HFF-Myc (cell line): ENCODE data around the gene WDFY4.

Source experiments
- DNase-seq: peaks from one replicate; pipeline ENCODE4 v3.0.0-alpha.2; 2011; ENCODE audit warnings: low read depth; ENCODE audit errors: extremely low read depth
- H3K4me3 ChIP-seq: replicated peaks from 2 replicates; pipeline ENCODE4 v1.5.1; 2011; ENCODE audit warnings: low read depth, mild to moderate bottlenecking, control low read depth, low read length
- TF ChIP-seq, protein P1 (sequence below): IDR thresholded peaks from 2 replicates; pipeline ENCODE4 v1.5.1; 2012; ENCODE audit warnings: mild to moderate bottlenecking, low read depth, low read length, control low read depth; ENCODE audit errors: missing control alignments

The WDFY4 gene

GRCh38 chr10:48804740-48805182 lies 120.1 kb downstream of the WDFY4 start:
- no peak for DNase-seq
- TF ChIP-seq, protein P1, sequence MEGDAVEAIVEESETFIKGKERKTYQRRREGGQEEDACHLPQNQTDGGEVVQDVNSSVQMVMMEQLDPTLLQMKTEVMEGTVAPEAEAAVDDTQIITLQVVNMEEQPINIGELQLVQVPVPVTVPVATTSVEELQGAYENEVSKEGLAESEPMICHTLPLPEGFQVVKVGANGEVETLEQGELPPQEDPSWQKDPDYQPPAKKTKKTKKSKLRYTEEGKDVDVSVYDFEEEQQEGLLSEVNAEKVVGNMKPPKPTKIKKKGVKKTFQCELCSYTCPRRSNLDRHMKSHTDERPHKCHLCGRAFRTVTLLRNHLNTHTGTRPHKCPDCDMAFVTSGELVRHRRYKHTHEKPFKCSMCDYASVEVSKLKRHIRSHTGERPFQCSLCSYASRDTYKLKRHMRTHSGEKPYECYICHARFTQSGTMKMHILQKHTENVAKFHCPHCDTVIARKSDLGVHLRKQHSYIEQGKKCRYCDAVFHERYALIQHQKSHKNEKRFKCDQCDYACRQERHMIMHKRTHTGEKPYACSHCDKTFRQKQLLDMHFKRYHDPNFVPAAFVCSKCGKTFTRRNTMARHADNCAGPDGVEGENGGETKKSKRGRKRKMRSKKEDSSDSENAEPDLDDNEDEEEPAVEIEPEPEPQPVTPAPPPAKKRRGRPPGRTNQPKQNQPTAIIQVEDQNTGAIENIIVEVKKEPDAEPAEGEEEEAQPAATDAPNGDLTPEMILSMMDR, result no peak
- no peak overlapping the region for H3K4me3 ChIP-seq

- no peak for DNase-seq
- H3K4me3 ChIP-seq, result no peak overlapping the region
- TF ChIP-seq, protein P1, result no peak
These were observed 120.7 kb downstream of the WDFY4 start for GRCh38 chr10:48805411-48805810.

- no peak for DNase-seq
- TF ChIP-seq, protein P1, result no peak
- H3K4me3 ChIP-seq, result no peak overlapping the region
These were observed 121.2 kb downstream of the WDFY4 start for GRCh38 chr10:48805848-48806247.

DNA sequence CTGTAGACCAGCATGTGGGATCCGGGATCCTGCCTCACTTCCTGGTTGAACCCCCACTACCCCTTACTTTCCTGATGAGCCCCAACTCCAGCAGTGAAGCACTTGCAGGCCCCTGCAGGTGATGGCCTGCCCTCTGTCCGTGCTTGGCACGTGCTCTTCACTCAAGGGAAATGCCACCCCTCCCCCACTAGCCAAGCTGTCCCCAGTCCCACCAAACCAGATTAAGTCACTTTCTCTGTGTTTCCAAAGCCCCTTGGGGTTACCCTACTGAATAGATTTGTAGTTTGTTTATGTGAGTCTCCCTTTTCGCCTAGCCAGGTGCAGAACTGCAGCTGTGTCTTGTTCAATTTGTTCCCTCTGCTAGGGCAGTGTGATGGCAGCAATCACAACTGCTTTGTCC lies 121.7 kb downstream of the WDFY4 start:
- no peak overlapping the region for H3K4me3 ChIP-seq
- TF ChIP-seq, protein P1, result no peak
- no peak for DNase-seq

DNA sequence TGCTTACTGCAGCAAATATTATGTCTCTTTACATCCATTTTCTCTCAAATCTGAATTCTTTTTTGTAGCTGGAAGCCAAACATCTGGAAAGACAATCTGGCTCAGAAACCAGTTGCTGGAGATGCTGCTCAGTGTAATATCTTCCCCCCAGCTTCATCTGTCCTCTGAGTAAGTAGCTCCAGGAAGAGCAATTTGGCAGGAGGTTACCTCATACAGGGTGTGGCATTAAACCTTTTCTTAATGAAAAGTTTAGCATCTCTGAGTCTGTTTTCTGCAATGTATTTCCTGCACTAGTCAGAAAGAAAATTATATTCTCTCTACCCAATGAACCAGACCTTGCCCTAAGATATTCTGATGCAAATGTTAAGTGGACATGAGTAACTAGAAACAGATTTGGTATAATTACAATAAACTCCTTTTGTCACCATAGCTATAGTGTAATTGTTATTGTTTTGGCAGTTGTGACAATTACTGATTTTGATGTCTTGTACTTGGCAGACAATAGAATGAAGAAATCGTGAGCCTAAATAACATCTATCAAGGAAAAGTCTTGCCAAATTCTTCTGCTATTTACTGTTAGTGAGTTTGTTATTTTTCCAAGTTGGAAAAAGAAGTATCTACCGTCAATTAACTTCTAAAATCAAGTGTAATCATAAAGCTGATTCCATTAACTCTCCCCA lies 123.3 kb downstream of the WDFY4 start:
- no peak overlapping the region for H3K4me3 ChIP-seq
- DNase-seq, result no peak
- TF ChIP-seq, protein P1, result no peak

- no peak overlapping the region for H3K4me3 ChIP-seq
- no peak for DNase-seq
- TF ChIP-seq, protein P1, result no peak
These were observed 124.6 kb downstream of the WDFY4 start for GRCh38 chr10:48809261-48809660.

DNA sequence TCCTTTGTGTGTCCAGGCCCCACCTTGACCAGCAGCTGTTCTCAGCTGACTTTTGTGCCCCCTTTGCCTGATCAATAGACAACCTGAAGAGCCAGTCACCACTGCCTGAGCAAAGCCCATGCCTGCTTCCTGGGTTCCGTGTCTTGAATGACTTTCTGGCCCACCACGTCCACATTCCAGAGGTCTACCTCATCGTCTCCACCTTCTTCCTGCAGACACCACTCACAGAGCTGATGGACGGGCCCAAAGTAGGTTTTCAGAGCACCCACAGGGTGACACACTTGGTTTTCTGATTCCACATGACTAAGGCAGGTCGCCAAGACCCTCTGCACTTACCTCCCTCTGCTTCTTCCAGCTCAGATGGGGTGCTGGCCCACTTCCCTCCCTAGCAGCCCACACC lies 126.8 kb downstream of the WDFY4 start:
- no peak for DNase-seq
- H3K4me3 ChIP-seq, result no peak overlapping the region
- TF ChIP-seq, protein P1, result no peak
